Lung (tissue), 16 donors: ENCODE results near the gene SHISA3. TPM values are rescaled to one million over a fixed set of nuclear protein-coding genes. Genes with fewer than 3 reads are reported as not detected.

Experiments used
- ATAC-seq: fragments of 200-7000 bp; cut with Tn5 transposase; one replicate; pipeline ENCODE4 v1.9.1; 2020; ENCODE audit warnings: moderate number of reproducible peaks; ENCODE audit not compliant: insufficient read depth, low FRiP score
- DNase-seq, 3 donors: peaks; one replicate each; pipeline ENCODE4 v3.0.0-alpha.2; 2013 to 2017
- H3K27ac ChIP-seq, 2 donors: one replicate each; pipeline ENCODE4 v1.5.1; 2013; ENCODE audit warnings: mild to moderate bottlenecking in 2 of 2, moderate library complexity in 2 of 2, control low read depth in 1 of 2, inconsistent platforms in 1 of 2, low read depth in 1 of 2, low read length in 1 of 2
- H3K27me3 ChIP-seq, 3 donors: one replicate each; pipeline ENCODE4 v1.5.1; 2013; ENCODE audit warnings: low read length in 2 of 3; ENCODE audit not compliant: control insufficient read depth in 3 of 3, insufficient read depth in 3 of 3
- H3K36me3 ChIP-seq, 4 donors: one replicate each; pipeline ENCODE4 v1.5.1; 2013; ENCODE audit warnings: low read length in 4 of 4, mild to moderate bottlenecking in 1 of 4, moderate library complexity in 1 of 4; ENCODE audit not compliant: control insufficient read depth in 4 of 4, insufficient read depth in 4 of 4
- H3K4me1 ChIP-seq, 5 donors: one replicate each; pipeline ENCODE4 v1.5.1; 2013; ENCODE audit warnings: low read length in 5 of 5, mild to moderate bottlenecking in 2 of 5, moderate library complexity in 1 of 5; ENCODE audit not compliant: control insufficient read depth in 5 of 5, insufficient read depth in 5 of 5
- H3K4me3 ChIP-seq: one replicate; pipeline ENCODE4 v1.5.1; 2013; ENCODE audit warnings: mild to moderate bottlenecking, control low read depth, moderate library complexity
- H3K9ac ChIP-seq, 2 donors: one replicate each; pipeline ENCODE4 v1.5.1; 2013; ENCODE audit warnings: low read length in 2 of 2, control low read depth in 1 of 2; ENCODE audit not compliant: insufficient read depth in 1 of 2
- H3K9me3 ChIP-seq, 4 donors: one replicate each; pipeline ENCODE4 v1.5.1; 2013; ENCODE audit warnings: low read length in 3 of 4, mild to moderate bottlenecking in 1 of 4, moderate library complexity in 1 of 4; ENCODE audit not compliant: control insufficient read depth in 4 of 4, insufficient read depth in 3 of 4
- WGBS, 2 donors: extraction: QIAGEN DNeasy Blood & Tissue Kit; methylation state at CpG; one replicate each; pipeline ENCODE4 v1.1.7; 2013; 5-methylcytosine and 5-hydroxymethylcytosine counted together
- long read RNA-seq, 5 donors: transcript quantifications; one replicate each; lab custom pipeline, GENCODE V29; 2026
- polyA plus RNA-seq, 2 donors: library from polyadenylated mRNA; stranded (reverse); fragments of 200-250 nt; gene quantifications; one replicate each; pipeline ENCODE4 v1.2.1, GENCODE V29; 2013
- total RNA-seq, 2 donors: library from RNA; depleted of rRNA in 1 of 2; stranded (reverse); fragments of >200 nt in 1 of 2; gene quantifications; one replicate each; pipeline ENCODE4 v1.2.1, GENCODE V29; 2014 to 2021
- TF ChIP-seq, protein P1 (sequence below): IDR thresholded peaks from 2 replicates; pipeline ENCODE4 v1.5.1; 2012; ENCODE audit warnings: mild to moderate bottlenecking; ENCODE audit errors: control extremely low read depth, extremely low read depth
- donor health status: control.
- donor health status: control.
- donor health status: Bipolar disorder and iron deficiency.
- donor health status: healthy.
- donor health status: DM: yes; HTN: yes; CAD: no.

Gene SHISA3
- total RNA-seq (10 to 100 TPM in 1 of 2 donors, 1 to 10 TPM in 1; 2.2 to 13.5 TPM), polyA plus RNA-seq (1 to 10 TPM in 1 of 2 donors, under 1 TPM in 1; 1.00 to 1.8 TPM)
- long read RNA-seq, donor 1, transcript SHISA3-201 (2 exons, 1,971 nt), result major isoform, 41 of 41 reads
- long read RNA-seq, donor 1, partial matches to known transcripts, result 0 of 41 reads
- long read RNA-seq, donor 1, other reads (novel, unspliced or antisense), result 0 of 41 reads
- long read RNA-seq, donor 2, transcript SHISA3-201 (2 exons, 1,971 nt), result major isoform, 15 of 15 reads
- long read RNA-seq, donor 2, partial matches to known transcripts, result 0 of 15 reads
- long read RNA-seq, donor 2, other reads (novel, unspliced or antisense), result 0 of 15 reads
- long read RNA-seq, donor 3, transcript SHISA3-201 (2 exons, 1,971 nt), result major isoform, 13 of 13 reads
- long read RNA-seq, donor 3, partial matches to known transcripts, result 0 of 13 reads
- long read RNA-seq, donor 3, other reads (novel, unspliced or antisense), result 0 of 13 reads
- long read RNA-seq, donor 4, transcript SHISA3-201 (2 exons, 1,971 nt), result major isoform, 17 of 27 reads
- long read RNA-seq, donor 4, partial matches to known transcripts, result 10 of 27 reads
- long read RNA-seq, donor 4, other reads (novel, unspliced or antisense), result 0 of 27 reads
- long read RNA-seq, donor 5, transcript SHISA3-201 (2 exons, 1,971 nt), result major isoform, 23 of 23 reads
- long read RNA-seq, donor 5, partial matches to known transcripts, result 0 of 23 reads
- long read RNA-seq, donor 5, other reads (novel, unspliced or antisense), result 0 of 23 reads

GRCh38 chr4:42396752-42397634 lies at the start of gene SHISA3:
Gene SHISA3, plus strand, starts transcription at chr4:42397488. Its CDS starts 569 bp downstream, at chr4:42398057.
- 2 to 5% methylated on average over 57 to 61 of the region's 61 CpGs for WGBS, 2 donors
- H3K4me1 ChIP-seq, result peaks cover 0 to 17% (median 2%) of the 10 kb centered on the region in 5 donors
- peak within 1 kb of the TSS; percentile 36 for H3K4me3 ChIP-seq
- H3K9ac ChIP-seq, result peak within 1 kb of the TSS; percentile 25 to 62
- DNase-seq (peak; percentile 78 to 85 (median 83)), ATAC-seq (peak; percentile 12)
- H3K36me3 ChIP-seq, result peaks cover 0 to 3% (median 1%) of the 10 kb centered on the region in 4 donors
- peaks cover 0 to 5% (median 0%) of the 10 kb centered on the region in 4 donors for H3K9me3 ChIP-seq
- no peak within 1 kb of the TSS for H3K27ac ChIP-seq
- peaks cover 0 to 37% (median 9%) of the 10 kb centered on the region in 3 donors for H3K27me3 ChIP-seq
- TF ChIP-seq, protein P1, sequence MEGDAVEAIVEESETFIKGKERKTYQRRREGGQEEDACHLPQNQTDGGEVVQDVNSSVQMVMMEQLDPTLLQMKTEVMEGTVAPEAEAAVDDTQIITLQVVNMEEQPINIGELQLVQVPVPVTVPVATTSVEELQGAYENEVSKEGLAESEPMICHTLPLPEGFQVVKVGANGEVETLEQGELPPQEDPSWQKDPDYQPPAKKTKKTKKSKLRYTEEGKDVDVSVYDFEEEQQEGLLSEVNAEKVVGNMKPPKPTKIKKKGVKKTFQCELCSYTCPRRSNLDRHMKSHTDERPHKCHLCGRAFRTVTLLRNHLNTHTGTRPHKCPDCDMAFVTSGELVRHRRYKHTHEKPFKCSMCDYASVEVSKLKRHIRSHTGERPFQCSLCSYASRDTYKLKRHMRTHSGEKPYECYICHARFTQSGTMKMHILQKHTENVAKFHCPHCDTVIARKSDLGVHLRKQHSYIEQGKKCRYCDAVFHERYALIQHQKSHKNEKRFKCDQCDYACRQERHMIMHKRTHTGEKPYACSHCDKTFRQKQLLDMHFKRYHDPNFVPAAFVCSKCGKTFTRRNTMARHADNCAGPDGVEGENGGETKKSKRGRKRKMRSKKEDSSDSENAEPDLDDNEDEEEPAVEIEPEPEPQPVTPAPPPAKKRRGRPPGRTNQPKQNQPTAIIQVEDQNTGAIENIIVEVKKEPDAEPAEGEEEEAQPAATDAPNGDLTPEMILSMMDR, result no peak

- WGBS, 2 donors, result 75 to 83% methylated on average over 2 of the region's 2 CpGs
- no peak for DNase-seq
- H3K9ac ChIP-seq, result no peak overlapping the region
- H3K4me1 ChIP-seq, result no peaks in the 10 kb centered on the region
- H3K36me3 ChIP-seq, result no peaks in the 10 kb centered on the region
- TF ChIP-seq, protein P1, result no peak
- no peak overlapping the region for H3K27ac ChIP-seq
- H3K4me3 ChIP-seq, result no peak overlapping the region
- ATAC-seq, result no peak
- H3K9me3 ChIP-seq, result no peaks in the 10 kb centered on the region
- no peaks in the 10 kb centered on the region for H3K27me3 ChIP-seq
Measured at GRCh38 chr4:42348247-42348646, 49.0 kb upstream of the SHISA3 start.

GRCh38 chr4:42348692-42349091 lies 48.6 kb upstream of the SHISA3 start:
- ATAC-seq, result no peak
- H3K27me3 ChIP-seq, result no peaks in the 10 kb centered on the region
- H3K27ac ChIP-seq, result no peak overlapping the region
- H3K36me3 ChIP-seq, result no peaks in the 10 kb centered on the region
- 76 to 88% methylated on average over 5 of the region's 5 CpGs for WGBS, 2 donors
- no peak overlapping the region for H3K4me3 ChIP-seq
- DNase-seq, result no peak
- H3K9me3 ChIP-seq, result no peaks in the 10 kb centered on the region
- no peak overlapping the region for H3K9ac ChIP-seq
- TF ChIP-seq, protein P1, result no peak
- H3K4me1 ChIP-seq, result no peaks in the 10 kb centered on the region
